ENCODE data around the gene TET1. TPM values are rescaled to one million over a fixed set of nuclear protein-coding genes. Genes with fewer than 3 reads are reported as not detected.
"Not testable (repeated sequence)": the region's sequence is repeated elsewhere in the genome, so short reads cannot be mapped to it uniquely, and the experiment has no call there.

TET1 gene
- total RNA-seq, 1 donor from 2014 or later, result 3.6 TPM

DNA sequence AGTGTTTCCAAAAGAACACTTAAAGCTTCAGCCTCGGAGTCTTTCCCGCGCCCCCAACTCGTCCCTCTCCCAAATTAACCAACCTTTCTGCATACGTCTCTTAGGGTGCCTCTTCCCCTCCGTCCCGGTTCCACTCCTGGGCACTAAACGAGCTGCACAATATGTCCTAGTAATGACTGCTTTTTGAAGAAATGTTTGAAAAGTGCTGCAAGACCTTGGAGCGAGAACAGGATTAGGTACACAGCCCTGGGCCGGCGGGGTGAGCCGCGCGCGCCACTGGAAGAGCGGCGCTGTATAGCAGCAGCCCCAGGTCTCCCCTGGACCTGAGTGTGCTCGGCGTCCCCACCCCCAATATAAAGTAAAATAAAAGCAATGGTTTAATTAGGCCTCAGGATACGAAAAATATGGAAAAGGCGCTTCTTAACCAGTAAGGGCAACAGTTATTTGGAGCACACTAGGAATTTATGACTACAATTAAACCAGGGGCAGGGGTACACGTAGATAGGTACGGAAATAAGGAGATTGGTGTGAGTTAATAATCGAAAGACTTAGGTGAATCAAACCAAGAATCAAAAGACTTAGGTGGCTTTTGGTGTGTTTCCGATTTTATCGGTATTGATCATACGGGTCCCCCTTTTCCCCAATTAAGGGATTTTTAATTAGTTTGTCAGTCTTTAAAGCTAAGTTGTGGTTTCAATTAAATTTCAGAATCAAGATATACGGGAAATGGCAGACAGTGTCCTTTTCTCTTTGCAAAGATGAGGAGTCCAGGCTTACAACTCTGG lies 1.9 kb downstream of the TET1 start:
- peak; percentile 65 for ATAC-seq
- intact Hi-C loops (cut with micrococcal nuclease), result no loop called here
- DNase-seq, result peak; percentile 43

DNA sequence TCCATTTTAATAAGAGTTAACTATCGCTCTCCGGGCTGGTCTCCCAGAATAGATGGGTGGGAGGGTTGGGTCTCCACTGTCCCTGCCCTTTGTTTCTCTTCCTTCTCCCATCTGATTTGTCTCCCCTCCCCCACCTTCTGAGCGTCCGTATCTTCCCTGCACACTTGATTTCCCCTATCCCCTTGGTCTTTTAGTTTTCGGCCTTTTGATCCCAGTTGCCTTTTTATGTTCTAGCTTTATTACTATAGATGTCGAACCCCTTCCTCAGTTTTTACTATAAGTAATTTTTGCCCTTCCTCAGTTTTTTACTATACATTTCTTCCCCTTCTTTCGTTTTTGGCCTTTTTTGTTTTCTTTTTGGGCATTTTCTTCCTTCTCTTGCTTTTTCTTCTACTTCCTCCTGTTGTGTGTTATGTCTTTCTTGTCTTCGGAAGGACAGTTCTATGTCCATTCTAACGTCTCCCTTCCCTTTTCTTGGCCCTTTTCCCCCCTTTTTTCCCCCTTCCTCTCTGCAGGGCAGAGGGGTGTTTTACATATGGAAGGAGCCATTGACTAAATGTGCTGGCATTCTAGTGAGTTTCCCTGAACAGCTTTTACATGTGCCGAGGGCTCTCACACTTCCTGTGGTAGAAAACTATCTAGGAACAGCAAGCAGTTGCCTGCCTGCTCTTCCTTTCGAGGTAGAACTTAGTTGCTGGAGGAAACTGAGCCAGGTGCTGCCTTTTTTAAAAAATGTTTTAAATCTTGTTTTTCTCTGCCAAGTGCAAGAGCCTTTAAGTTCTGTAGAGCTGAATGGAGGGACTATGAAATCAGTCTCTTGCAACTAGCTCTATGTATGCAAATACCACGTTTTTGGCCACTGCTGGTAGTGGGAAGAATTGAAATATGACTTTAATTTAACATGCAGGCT lies 2.8 kb downstream of the TET1 start:
- intact Hi-C loops (cut with micrococcal nuclease), result no loop called here
- no peak for ATAC-seq
- DNase-seq, result no peak

DNA sequence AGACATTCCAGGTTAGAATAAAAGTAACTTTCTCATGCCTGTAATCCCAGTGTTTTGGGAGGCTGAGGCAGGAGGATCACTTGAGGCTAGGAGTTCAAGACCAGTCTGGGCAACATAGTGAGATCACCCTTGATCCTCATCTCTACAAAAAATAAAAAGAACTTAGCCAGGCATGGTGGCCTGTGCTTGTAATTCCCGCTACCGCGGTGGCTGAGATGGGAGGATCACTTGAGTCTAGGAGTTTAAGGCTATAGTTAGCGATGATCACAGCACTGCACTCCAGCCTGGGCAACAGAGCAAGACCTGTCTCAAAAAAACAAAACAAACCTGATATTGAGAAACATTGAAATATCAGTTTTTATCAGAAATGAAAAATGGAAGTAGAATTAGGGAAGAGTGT lies 4.6 kb downstream of the TET1 start:
- intact Hi-C loops (cut with micrococcal nuclease), result no loop called here
- DNase-seq (no peak), ATAC-seq (no peak)

DNA sequence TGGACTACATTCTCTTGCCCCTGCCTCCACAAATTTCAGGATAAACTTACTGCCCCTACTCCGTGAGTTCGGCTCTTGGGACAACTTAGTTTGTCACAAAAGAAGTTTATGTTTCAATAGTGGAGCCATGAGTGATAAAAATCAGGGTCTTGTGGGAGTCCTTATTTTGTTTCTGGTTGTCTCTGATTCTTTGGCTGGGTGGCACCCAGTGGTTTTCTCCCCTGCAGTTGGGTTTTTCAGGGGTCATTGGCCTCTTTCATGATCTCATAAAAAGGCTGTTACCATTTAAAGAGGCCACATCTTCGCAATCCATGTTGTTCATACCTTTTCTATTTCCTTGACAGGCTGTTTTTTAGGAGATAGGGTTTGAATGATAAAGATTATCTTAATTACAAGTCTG lies 5.5 kb downstream of the TET1 start:
- ATAC-seq, result no peak
- intact Hi-C loops (cut with micrococcal nuclease), result no loop called here
- DNase-seq, result no peak

DNA sequence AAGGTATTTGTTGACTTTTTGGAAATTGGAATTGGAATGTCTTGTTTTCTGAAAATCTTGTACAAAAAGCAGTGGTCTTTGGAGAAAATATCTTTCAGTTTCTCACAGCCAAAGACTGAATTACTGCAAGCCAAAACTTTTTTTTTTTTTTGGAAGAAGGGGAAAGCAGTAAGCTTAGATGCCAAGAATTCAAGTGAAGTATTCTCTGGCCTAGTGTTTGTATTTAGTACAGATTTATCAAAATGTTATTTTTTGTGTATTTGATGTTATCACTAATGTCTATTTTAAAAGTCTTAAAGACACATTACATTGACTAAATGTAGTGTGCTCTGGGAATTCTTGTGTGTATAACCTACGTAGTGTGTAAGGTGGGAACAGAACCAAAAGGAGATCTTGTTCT lies 6.2 kb downstream of the TET1 start:
- no peak for ATAC-seq
- intact Hi-C loops (cut with micrococcal nuclease), result no loop called here
- no peak for DNase-seq

DNA sequence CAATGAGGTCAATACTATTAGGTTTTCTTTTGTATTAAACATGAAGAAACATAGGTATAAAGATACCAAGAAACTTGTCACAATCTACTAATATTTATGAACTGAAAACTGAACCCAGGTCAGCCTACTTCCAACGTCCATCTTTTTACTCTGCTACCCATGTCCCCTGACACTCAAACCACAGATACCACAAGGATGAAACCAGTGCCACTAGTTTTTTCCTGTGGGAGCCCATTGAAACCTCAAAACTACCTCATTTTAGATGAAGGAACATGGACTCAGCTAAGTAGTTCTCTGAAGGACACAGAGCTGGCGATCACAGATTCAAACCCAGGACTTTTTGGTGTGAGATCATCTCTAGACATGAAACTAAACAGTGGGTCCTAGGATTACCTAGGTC lies 6.8 kb downstream of the TET1 start:
- intact Hi-C loops (cut with micrococcal nuclease), result no loop called here
- no peak for DNase-seq
- no peak for ATAC-seq

DNA sequence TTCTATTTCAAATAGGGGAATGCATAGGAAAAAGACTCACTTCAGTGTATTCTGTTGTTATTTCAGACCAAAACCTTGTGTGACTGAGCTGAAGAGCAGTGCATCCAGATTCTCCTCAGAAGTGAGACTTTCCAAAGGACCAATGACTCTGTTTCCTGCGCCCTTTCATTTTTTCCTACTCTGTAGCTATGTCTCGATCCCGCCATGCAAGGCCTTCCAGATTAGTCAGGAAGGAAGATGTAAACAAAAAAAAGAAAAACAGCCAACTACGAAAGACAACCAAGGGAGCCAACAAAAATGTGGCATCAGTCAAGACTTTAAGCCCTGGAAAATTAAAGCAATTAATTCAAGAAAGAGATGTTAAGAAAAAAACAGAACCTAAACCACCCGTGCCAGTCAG lies 12.0 kb downstream of the TET1 start:
- DNase-seq (no peak), ATAC-seq (no peak)
- intact Hi-C loops (cut with micrococcal nuclease), result no loop called here

DNA sequence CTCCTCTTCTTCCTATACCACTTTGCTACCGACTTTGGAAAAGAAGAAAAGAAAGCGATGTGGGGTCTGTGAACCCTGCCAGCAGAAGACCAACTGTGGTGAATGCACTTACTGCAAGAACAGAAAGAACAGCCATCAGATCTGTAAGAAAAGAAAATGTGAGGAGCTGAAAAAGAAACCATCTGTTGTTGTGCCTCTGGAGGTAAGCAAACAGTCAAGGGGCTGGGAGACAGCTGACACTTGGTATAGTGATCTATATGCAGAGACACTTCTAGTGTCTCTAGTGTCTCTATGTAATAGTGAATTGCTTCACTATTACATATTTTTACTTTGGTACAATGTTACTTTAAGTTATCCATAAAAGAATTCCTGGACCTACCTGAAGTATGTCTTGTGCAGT lies 13.9 kb downstream of the TET1 start:
- no peak for ATAC-seq
- intact Hi-C loops (cut with micrococcal nuclease), result no loop called here
- DNase-seq, result no peak

DNA sequence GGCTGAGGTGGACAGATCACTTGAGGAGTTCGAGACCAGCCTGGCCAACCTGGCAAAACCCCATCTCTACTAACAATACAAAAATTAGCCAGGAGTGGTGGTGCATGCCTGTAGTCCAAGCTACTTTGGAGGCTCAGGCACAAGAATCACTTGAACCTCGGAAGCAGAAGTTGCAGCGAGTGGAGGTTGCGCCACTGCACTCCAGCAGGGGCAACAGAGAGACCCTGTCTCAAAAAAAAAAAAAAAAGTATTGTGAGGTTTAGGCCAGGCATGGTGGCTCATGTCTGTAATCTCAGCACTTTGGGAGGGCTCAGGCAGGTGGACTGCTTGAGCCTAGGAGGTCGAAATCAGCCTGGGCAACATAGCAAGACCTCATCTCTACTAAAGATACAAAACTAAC lies 16.0 kb downstream of the TET1 start:
- intact Hi-C loops (cut with micrococcal nuclease), result no loop called here
- ATAC-seq (no peak), DNase-seq (no peak)

DNA sequence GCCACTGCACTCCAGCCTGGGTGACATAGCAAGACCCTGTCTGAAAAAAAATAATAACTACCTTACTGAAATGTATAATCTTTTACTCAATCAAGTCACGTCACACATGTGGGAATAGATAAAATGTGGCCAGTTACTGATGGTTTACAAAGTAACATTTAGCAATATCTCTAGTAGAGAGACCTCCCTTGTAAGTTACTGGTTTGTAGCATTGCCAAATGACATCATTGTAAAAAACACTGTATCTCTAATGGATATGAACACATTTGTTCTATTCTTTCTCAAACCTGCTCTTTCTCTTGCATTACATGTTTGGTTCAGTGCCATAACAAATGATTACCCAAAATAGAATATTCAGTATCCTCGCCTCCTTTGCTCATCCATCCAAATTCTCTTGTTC lies 18.8 kb downstream of the TET1 start:
- DNase-seq (no peak), ATAC-seq (no peak)
- intact Hi-C loops (cut with micrococcal nuclease), result no loop called here

DNA sequence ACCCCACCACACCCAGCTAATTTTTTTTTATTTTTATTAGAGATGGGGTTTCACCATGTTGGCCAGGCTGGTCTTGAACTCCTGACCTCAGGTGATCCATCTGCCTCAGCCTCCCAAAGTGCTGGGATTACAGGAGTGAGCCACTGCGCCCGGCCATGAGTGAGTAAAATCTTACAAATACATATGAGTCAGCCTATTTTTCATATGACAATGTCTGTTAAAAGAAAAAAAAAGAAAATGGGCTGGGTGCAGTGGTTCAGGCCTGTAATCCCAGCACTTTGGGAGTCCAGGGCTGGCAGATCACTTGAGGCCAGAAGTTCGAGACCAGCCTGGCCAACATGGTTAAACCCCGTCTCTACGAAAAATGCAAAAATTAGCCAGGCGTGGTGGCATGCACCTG lies 24.1 kb downstream of the TET1 start:
- ATAC-seq; intact Hi-C loops (cut with micrococcal nuclease); DNase-seq: not testable (repeated sequence)

DNA sequence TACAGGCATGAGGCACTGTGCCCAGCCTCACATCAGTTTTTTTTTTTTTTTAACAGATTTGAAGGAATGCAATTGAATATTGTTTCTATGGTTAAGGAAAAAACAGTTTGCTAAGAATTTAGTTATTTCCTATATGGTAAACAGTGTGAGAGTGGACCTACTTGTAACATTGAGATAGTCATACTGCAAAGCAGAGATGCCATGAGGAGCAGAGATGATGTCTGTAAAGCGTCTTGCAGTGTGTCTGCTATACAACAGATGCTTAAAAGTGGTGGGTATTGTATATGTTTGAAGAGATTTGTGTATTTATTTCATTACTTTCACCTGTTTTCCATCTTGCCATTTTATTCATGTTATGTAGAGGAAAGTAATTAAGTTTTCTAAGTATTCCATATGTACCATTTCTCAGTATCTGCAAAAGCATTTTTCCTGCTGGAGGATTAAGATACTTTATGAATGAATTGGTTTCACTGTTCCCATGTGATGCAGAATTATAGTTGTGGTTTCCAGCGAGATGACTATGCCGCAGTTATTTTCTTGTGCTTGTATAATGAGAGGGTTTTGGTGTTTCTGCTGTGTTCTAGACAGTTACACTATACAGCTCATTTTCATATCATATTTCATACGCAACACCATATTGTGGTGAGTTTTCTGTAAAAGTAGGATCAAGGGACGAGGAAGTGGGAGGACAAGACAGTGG lies 26.6 kb downstream of the TET1 start:
- ATAC-seq, result no peak
- DNase-seq, result no peak
- intact Hi-C loops (cut with micrococcal nuclease), result no loop called here

DNA sequence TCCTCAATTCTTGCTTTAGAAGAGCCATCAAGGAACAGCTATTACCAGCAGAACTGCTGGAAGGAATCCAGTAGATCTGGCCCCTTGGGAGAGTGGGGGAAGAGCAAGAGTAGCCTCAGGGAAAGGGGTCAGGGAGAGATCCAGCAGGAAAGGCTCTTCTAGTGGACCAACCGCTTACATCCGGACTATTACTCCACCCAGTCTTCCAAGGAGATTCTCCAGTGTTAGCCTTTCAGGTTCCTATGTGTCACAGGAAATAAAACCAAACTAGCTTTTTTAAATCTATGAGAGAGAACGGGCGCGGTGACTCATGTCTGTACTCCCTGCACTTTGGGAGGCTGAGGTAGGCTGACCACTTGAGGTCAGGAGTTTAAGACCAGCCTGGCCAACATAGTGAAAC lies 34.3 kb downstream of the TET1 start:
- intact Hi-C loops (cut with micrococcal nuclease), result no loop called here
- DNase-seq (no peak), ATAC-seq (peak; percentile 48)

DNA sequence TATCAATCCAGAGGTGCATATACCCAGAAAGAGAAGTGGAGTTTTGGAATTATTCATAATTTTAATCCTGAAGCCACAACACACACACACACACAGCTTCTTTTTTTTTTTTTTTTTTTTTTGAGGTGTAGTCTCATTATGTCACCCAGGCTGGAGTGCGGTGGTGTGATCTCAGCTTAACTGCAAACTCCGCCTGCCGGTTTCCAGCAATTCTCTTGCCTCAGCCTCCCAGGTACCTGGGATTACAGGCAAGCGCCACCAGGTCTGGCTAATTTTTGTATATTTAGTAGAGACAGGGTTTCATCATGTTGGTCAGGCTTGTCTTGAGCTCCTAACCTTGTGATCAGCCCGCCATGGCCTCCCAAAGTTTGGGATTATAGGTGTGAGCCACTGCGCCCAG lies 35.4 kb downstream of the TET1 start:
- ATAC-seq (no peak), DNase-seq (no peak)
- intact Hi-C loops (cut with micrococcal nuclease), result no loop called here

DNA sequence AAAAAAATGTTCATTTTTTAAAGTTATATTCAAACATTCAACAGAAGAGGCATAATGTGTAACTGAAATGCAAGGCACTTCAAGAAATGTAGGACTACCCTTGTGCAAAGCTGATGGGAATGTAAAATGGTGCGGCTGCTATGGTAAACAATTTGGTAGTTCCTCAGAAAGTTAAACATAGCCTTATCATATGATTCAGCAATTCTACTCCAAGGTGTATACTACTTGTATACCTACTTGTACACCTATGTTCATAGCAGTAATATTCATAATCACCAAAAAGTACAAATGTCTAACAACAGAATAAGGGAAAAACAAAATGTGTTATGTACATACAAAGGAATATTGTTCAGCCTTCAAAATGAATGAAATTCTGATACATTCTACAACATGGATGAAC lies 37.3 kb downstream of the TET1 start:
- ATAC-seq (no peak), DNase-seq (no peak)
- intact Hi-C loops (cut with micrococcal nuclease), result no loop called here

DNA sequence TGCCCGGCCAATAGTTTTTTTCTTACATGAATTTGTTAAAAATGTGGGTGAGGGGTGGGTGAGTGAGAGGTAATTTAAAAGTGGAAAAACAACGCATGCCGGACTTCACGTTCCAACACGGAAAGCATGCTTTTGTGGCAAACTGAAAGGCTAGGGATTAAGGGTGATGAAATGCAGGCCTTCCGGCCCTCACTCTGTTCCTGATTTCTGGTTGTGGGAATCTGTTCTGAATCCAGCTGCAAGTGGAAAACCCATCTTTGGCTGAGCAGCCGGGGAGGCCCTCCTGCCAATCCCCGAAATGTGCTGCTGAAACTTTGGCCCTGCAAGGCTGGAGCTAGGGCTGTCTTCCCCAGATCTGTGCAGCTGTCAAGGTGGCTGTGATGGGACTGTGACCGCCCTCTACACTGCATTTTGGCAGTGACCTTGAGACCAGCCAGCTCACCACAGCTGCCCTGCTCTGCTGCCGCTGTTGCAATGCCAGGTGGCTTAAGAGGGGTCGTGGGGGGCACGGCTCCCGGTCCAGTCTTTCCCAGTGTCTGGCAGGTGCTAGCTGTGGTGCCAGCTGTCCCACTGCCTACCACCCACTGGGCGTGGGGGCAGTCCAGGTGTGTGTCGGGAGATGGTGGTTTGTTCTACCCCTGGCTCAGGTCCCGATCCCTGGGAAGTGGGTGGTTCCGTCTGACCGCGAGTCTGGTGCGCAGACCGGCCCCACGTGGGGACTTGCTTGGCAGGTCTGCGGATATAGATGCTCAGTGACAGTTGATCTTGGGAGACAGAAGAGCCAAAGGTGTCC lies 39.0 kb downstream of the TET1 start:
- ATAC-seq (peak; percentile 51), DNase-seq (peak; percentile 56)
- intact Hi-C loops (cut with micrococcal nuclease), result no loop called here

DNA sequence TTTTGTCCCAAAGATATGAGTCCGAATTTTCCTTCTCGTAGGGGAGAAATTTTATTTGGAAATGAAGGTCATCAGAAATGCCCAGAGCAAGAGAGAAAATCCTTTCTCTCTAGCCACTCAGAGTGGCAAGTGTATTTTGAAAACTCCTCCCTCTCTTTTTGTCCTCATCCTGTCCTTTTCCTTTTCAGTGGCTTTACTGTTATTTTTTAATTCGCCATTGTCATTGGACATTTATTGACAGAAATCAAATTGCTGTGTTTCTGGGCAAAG lies 39.6 kb downstream of the TET1 start:
- no peak for ATAC-seq
- intact Hi-C loops (cut with micrococcal nuclease), result no loop called here

DNA sequence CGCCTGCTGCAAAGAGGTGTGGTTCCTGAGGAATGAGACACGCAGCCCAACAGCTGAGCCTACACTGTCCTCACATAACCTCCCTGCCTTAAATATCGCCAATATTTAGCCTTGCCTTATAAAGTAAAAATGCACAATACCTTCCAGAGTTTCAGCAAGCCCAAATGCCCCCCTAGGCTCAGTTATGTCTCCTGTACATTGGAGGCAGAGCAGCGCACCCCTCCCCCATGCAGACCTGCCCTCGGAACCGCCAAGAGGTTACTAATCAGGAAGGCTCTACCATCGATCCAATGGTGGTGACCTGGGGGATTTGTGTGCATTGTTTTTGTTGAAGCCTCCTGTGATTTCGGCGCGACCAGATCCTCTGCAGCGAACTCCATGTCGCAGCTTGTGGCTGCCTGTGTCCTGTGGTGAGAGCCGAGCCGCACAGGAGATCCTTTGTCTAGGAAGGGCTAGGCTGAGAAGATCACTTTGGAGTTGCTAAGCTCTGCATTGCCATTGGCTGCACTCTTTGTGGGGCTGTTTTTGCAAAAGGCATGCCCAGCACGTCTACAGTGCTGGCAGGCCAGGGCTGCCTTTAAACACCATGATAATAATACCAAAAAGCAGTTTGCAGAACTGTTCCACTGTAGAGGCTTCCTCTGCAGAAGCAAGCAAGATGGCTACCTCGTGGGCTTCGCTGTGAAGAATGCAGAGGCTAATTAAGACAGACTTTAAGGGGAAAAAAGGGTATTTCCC lies 40.1 kb downstream of the TET1 start:
- intact Hi-C loops (cut with micrococcal nuclease), result no loop called here
- ATAC-seq (peak; percentile 96), DNase-seq (peak; percentile 75)

More for the DNA sequence above, 39.6 kb downstream of the TET1 start:
- no peak for DNase-seq
